ENCODE measurements around the gene NXN. TPM values are rescaled to one million over a fixed set of nuclear protein-coding genes. Genes with fewer than 3 reads are reported as not detected.
"Not testable (repeated sequence)": the region's sequence is repeated elsewhere in the genome, so short reads cannot be mapped to it uniquely, and the experiment has no call there.

Gene NXN
- total RNA-seq, 6 donors from 2014 or later, result 32.4 to 63.1 (median 52.2) TPM

GRCh38 chr17:750431-751037 is 229.0 kb downstream of the NXN start:
- Histone ChIP-seq H3K4me3 (peak overlapping the region in 1 of 4 donors; percentile 95), H3K4me1 (peaks cover 13 to 26% (median 15%) of the 10 kb centered on the region in 4 donors), H3K9me3 (no peaks in the 10 kb centered on the region), H3K27me3 (no peaks in the 10 kb centered on the region), H3K27ac (no peak overlapping the region), H3K36me3 (peaks cover 13 to 26% (median 19%) of the 10 kb centered on the region in 4 donors)
- WGBS, 2 donors, result 75 to 86% methylated on average over 8 of the region's 8 CpGs
- no peak for DNase-seq
- no peak for TF ChIP-seq POLR2AphosphoS5 (IDR thresholded peaks at IDR 0.05)
- TF ChIP-seq CTCF (IDR thresholded peaks at IDR 0.05), result no peak
- TF ChIP-seq EP300 (IDR thresholded peaks at IDR 0.05), result no peak
- no peak for ATAC-seq (ENCODE audit: low FRiP score in 2 of 2)

DNA sequence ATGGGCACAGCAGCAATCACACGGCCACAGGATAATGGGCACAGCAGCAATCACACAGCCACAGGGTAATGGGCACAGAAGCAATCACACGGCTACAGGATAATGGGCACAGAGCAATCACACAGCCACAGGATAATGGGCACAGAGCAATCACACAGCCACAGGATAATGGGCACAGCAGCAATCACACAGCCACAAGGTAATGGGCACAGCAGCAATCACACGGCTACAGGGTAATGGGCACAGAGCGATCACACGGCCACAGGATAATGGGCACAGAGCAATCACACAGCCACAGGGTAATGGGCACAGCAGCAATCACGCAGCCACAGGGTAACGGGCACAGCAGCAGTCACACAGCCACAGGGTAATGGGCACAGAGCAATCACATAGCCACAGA is 230.2 kb downstream of the NXN start:
- not testable (repeated sequence) for H3K9me3 ChIP-seq; H3K4me3 ChIP-seq; DNase-seq; H3K27me3 ChIP-seq; H3K27ac ChIP-seq; ATAC-seq (ENCODE audit: low FRiP score in 2 of 2)
- Histone ChIP-seq H3K4me1 (peaks cover 13 to 26% (median 15%) of the 10 kb centered on the region in 4 donors), H3K36me3 (peaks cover 17 to 38% (median 30%) of the 10 kb centered on the region in 4 donors)
- WGBS, 2 donors, result 90% methylated on average over 7 of the region's 7 CpGs; no CpG with 5 or more reads in 1 of the 2 donors

Small RNA genes within 50 kb of the gene (small RNA-seq; reads per million reads assigned to genes)
- gene MIR3183, result 0 reads per million in 4 donors

Other genes with a start within 250 kb of the NXN start
- 10 to 100 TPM in 4 of 6 donors, 1 to 10 TPM in 2; 5.1 to 37.8 (median 11.7) TPM for gene TLCD3A, start 247.2 kb downstream of the NXN start, total RNA-seq
- 10 to 100 TPM; 17.6 to 79.6 (median 21.5) TPM for gene GEMIN4, start 227.5 kb downstream of the NXN start, total RNA-seq
- gene GLOD4, start 197.5 kb downstream of the NXN start, total RNA-seq, result 10 to 100 TPM; 41.0 to 92.2 (median 51.8) TPM
- 10 to 100 TPM in 5 of 6 donors, 1 to 10 TPM in 1; 9.8 to 17.8 (median 13.2) TPM for gene MRM3, start 197.4 kb downstream of the NXN start, total RNA-seq
- 10 to 100 TPM in 2 of 6 donors, 1 to 10 TPM in 4; 6.3 to 13.5 (median 8.9) TPM for gene TIMM22, start 17.4 kb upstream of the NXN start, total RNA-seq
- 100 to 1,000 TPM; 117 to 645 (median 206) TPM for gene ABR, start 200.2 kb upstream of the NXN start, total RNA-seq

Data from upper lobe of left lung (tissue), 6 donors.